Body of pancreas (tissue), 4 donors: ENCODE data around the gene ATP8A2.

Source experiments
- POLR2A ChIP-seq, 3 donors: fragments of 450-650 bp; IDR thresholded peaks; one replicate each; pipeline ENCODE4 v1.6.1; 2016; ENCODE audit warnings: antibody characterized with exemption in 3 of 3, mild to moderate bottlenecking in 2 of 3
- TF ChIP-seq, protein P1 (sequence below), 7 experiments: fragments of 450-650 bp in 4 of 7; fragments of 200-600 bp in 3 of 7; sonication (generic) in 3 of 7; IDR thresholded peaks; one replicate each; pipeline ENCODE4 v1.5.1; 2016 to 2019; ENCODE audit warnings: antibody characterized with exemption in 7 of 7

- TF ChIP-seq POLR2A (IDR thresholded peaks at IDR 0.05) = no peak
- TF ChIP-seq, protein P1, sequence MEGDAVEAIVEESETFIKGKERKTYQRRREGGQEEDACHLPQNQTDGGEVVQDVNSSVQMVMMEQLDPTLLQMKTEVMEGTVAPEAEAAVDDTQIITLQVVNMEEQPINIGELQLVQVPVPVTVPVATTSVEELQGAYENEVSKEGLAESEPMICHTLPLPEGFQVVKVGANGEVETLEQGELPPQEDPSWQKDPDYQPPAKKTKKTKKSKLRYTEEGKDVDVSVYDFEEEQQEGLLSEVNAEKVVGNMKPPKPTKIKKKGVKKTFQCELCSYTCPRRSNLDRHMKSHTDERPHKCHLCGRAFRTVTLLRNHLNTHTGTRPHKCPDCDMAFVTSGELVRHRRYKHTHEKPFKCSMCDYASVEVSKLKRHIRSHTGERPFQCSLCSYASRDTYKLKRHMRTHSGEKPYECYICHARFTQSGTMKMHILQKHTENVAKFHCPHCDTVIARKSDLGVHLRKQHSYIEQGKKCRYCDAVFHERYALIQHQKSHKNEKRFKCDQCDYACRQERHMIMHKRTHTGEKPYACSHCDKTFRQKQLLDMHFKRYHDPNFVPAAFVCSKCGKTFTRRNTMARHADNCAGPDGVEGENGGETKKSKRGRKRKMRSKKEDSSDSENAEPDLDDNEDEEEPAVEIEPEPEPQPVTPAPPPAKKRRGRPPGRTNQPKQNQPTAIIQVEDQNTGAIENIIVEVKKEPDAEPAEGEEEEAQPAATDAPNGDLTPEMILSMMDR (IDR thresholded peaks at IDR 0.05) = no peak
Measured at GRCh38 chr13:25752957-25753551, 381.3 kb downstream of the ATP8A2 start.
